Muscle layer of colon (tissue), 2 donors: ENCODE data around the gene GPR37L1.

Source experiments
- H3K27ac ChIP-seq: one replicate; pipeline ENCODE4 v1.7.0; 2013; ENCODE audit warnings: low read depth, mild to moderate bottlenecking, low read length, moderate library complexity
- H3K27me3 ChIP-seq, 2 donors: one replicate each; pipeline ENCODE4 v1.7.0; 2013; ENCODE audit warnings: low read length in 2 of 2, mild to moderate bottlenecking in 2 of 2; ENCODE audit not compliant: insufficient read depth in 2 of 2, control insufficient read depth in 1 of 2
- H3K36me3 ChIP-seq: one replicate; pipeline ENCODE4 v1.7.0; 2013; ENCODE audit warnings: mild to moderate bottlenecking, low read length; ENCODE audit not compliant: insufficient read depth
- H3K4me1 ChIP-seq: one replicate; pipeline ENCODE4 v1.7.0; 2013; ENCODE audit warnings: mild to moderate bottlenecking, low read length; ENCODE audit not compliant: insufficient read depth
- H3K4me3 ChIP-seq, 2 donors: one replicate each; pipeline ENCODE4 v1.7.0; 2013; ENCODE audit warnings: low read length in 2 of 2, low read depth in 1 of 2, mild to moderate bottlenecking in 1 of 2, moderate library complexity in 1 of 2
- H3K9ac ChIP-seq: one replicate; pipeline ENCODE4 v1.7.0; 2013; ENCODE audit warnings: low read length
- H3K9me3 ChIP-seq: one replicate; pipeline ENCODE4 v1.7.0; 2013; ENCODE audit warnings: mild to moderate bottlenecking, low read length
- donor health status: abdominal sarcoma.
- donor health status: Adenocarcinoma of cecum.

The GPR37L1 gene

GRCh38 chr1:202112859-202113689 is 9.6 kb upstream of the GPR37L1 start:
- H3K27ac ChIP-seq, result no peak overlapping the region
- no peak overlapping the region for H3K4me3 ChIP-seq
- H3K4me1 ChIP-seq, result peaks cover 6% of the 10 kb centered on the region
- H3K9ac ChIP-seq, result no peak overlapping the region
- no peaks in the 10 kb centered on the region for H3K36me3 ChIP-seq
- no peaks in the 10 kb centered on the region for H3K9me3 ChIP-seq
- H3K27me3 ChIP-seq, result no peaks in the 10 kb centered on the region

GRCh38 chr1:202113690-202114300 is 8.9 kb upstream of the GPR37L1 start:
- H3K9me3 ChIP-seq, result no peaks in the 10 kb centered on the region
- H3K4me3 ChIP-seq, result no peak overlapping the region
- H3K27me3 ChIP-seq, result no peaks in the 10 kb centered on the region
- peaks cover 6% of the 10 kb centered on the region for H3K4me1 ChIP-seq
- no peak overlapping the region for H3K27ac ChIP-seq
- H3K36me3 ChIP-seq, result no peaks in the 10 kb centered on the region
- H3K9ac ChIP-seq, result no peak overlapping the region

GRCh38 chr1:202116287-202116686 is 6.4 kb upstream of the GPR37L1 start:
- Histone ChIP-seq H3K27me3 (no peaks in the 10 kb centered on the region), H3K36me3 (no peaks in the 10 kb centered on the region), H3K9me3 (no peaks in the 10 kb centered on the region), H3K27ac (no peak overlapping the region), H3K4me3 (no peak overlapping the region), H3K9ac (no peak overlapping the region), H3K4me1 (peaks cover 6% of the 10 kb centered on the region)

GRCh38 chr1:202117898-202118371 is 4.8 kb upstream of the GPR37L1 start:
- no peak overlapping the region for H3K4me3 ChIP-seq
- H3K9ac ChIP-seq, result no peak overlapping the region
- no peak overlapping the region for H3K27ac ChIP-seq
- H3K36me3 ChIP-seq, result no peaks in the 10 kb centered on the region
- peaks cover 5% of the 10 kb centered on the region for H3K4me1 ChIP-seq
- H3K27me3 ChIP-seq, result no peaks in the 10 kb centered on the region
- H3K9me3 ChIP-seq, result no peaks in the 10 kb centered on the region

GRCh38 chr1:202121006-202121405 is 1.7 kb upstream of the GPR37L1 start:
- H3K4me3 ChIP-seq, result no peak overlapping the region
- no peak overlapping the region for H3K27ac ChIP-seq

GRCh38 chr1:202123336-202123813 is 658 bp downstream of the GPR37L1 start:
- Histone ChIP-seq H3K27ac (no peak overlapping the region), H3K4me1 (no peaks in the 10 kb centered on the region), H3K36me3 (no peaks in the 10 kb centered on the region), H3K4me3 (no peak overlapping the region), H3K9ac (no peak overlapping the region), H3K27me3 (no peaks in the 10 kb centered on the region), H3K9me3 (no peaks in the 10 kb centered on the region)

More at GRCh38 chr1:202121006-202121405, 1.7 kb upstream of the GPR37L1 start:
- no peaks in the 10 kb centered on the region for H3K4me1 ChIP-seq
- H3K9me3 ChIP-seq, result no peaks in the 10 kb centered on the region
- H3K27me3 ChIP-seq, result no peaks in the 10 kb centered on the region
- H3K9ac ChIP-seq, result no peak overlapping the region
- no peaks in the 10 kb centered on the region for H3K36me3 ChIP-seq

- H3K27ac ChIP-seq, result no peak overlapping the region
- no peaks in the 10 kb centered on the region for H3K36me3 ChIP-seq
- H3K4me1 ChIP-seq, result no peaks in the 10 kb centered on the region
- no peaks in the 10 kb centered on the region for H3K9me3 ChIP-seq
- no peaks in the 10 kb centered on the region for H3K27me3 ChIP-seq
- H3K9ac ChIP-seq, result no peak overlapping the region
- H3K4me3 ChIP-seq, result no peak overlapping the region
These were observed 1.4 kb downstream of the GPR37L1 start for GRCh38 chr1:202124142-202124541.

GRCh38 chr1:202125611-202126010 is 2.9 kb downstream of the GPR37L1 start:
- Histone ChIP-seq H3K27me3 (no peaks in the 10 kb centered on the region), H3K27ac (no peak overlapping the region), H3K9ac (no peak overlapping the region), H3K4me1 (no peaks in the 10 kb centered on the region), H3K4me3 (no peak overlapping the region), H3K36me3 (no peaks in the 10 kb centered on the region), H3K9me3 (no peaks in the 10 kb centered on the region)

- Histone ChIP-seq H3K4me1 (peaks cover under 1% of the 10 kb centered on the region), H3K27me3 (no peaks in the 10 kb centered on the region), H3K36me3 (no peaks in the 10 kb centered on the region), H3K27ac (no peak overlapping the region), H3K9ac (no peak overlapping the region), H3K9me3 (no peaks in the 10 kb centered on the region), H3K4me3 (no peak overlapping the region)
These were observed 3.7 kb downstream of the GPR37L1 start for GRCh38 chr1:202126426-202126825.

GRCh38 chr1:202127061-202127460 is 4.3 kb downstream of the GPR37L1 start:
- no peaks in the 10 kb centered on the region for H3K36me3 ChIP-seq
- no peaks in the 10 kb centered on the region for H3K9me3 ChIP-seq
- no peak overlapping the region for H3K4me3 ChIP-seq
- H3K27ac ChIP-seq, result no peak overlapping the region
- H3K27me3 ChIP-seq, result no peaks in the 10 kb centered on the region
- H3K4me1 ChIP-seq, result peaks cover 7% of the 10 kb centered on the region
- H3K9ac ChIP-seq, result no peak overlapping the region

GRCh38 chr1:202127836-202128622 is 5.3 kb downstream of the GPR37L1 start:
- H3K4me3 ChIP-seq, result no peak overlapping the region
- no peaks in the 10 kb centered on the region for H3K27me3 ChIP-seq
- H3K9ac ChIP-seq, result no peak overlapping the region
- H3K9me3 ChIP-seq, result no peaks in the 10 kb centered on the region
- H3K36me3 ChIP-seq, result peaks cover 3% of the 10 kb centered on the region
- H3K4me1 ChIP-seq, result peaks cover 17% of the 10 kb centered on the region
- no peak overlapping the region for H3K27ac ChIP-seq
